K562 (cell line): ENCODE measurements around the gene ARHGAP10. TPM values are rescaled to one million over a fixed set of nuclear protein-coding genes. Genes with fewer than 3 reads are reported as not detected.

Experiments
- ATAC-seq: fragments of 200-7000 bp; cut with Tn5 transposase; 3 replicates; pipeline ENCODE4 v1.9.1; 2020; ENCODE audit warnings: moderate library complexity
- BruUV-seq: library from RNA; stranded (reverse); fragments of 400-500 nt; replicated peaks from 2 replicates; lab custom pipeline; 2021; lab: Mats Ljungman, UMichigan
- CTCF ChIA-PET: fragments of 300-600 bp; formaldehyde crosslinking; extraction: SDS; loops from one replicate; lab custom pipeline; 2021; ENCODE audit warnings: low intra/inter-chr PET ratio; lab: Yijun Ruan, JAX
- POLR2A ChIA-PET: fragments of 300-600, 350-650 bp; sonication (Branson Sonifier 250); formaldehyde crosslinking; extraction: SDS; loops from one replicate; lab custom pipeline; 2021; ENCODE audit warnings: antibody characterized with exemption, inconsistent platforms; lab: Yijun Ruan, JAX
- DNase-seq, 4 experiments: peaks; one replicate each; pipeline versions ENCODE4 v3.0.0 to v3.0.0-alpha.2; 2011 to 2018; ENCODE audit warnings: low spot score in 3 of 4, mixed read lengths in 3 of 4; ENCODE audit errors: extremely low read depth in 1 of 4
- FAIRE-seq: peaks from 2 replicates; lab custom pipeline; 2011; peaks lifted over from hg19 to GRCh38; lab: Jason Lieb, UNC
- H2AFZ ChIP-seq: 2 replicates; pipeline ENCODE4 v1.6.0; 2011; ENCODE audit warnings: low read depth, low read length, control low read depth, inconsistent platforms
- H3K27ac ChIP-seq: fragments of 200-600 bp; 3 replicates; pipeline ENCODE4 v1.8.0; 2011; ENCODE audit warnings: low read depth, mild to moderate bottlenecking, control low read depth, inconsistent platforms, low read length, moderate library complexity, mixed read lengths; ENCODE audit errors: extremely low read depth
- H3K27me3 ChIP-seq, 2 experiments: fragments of 300-600 bp in 1 of 2; 2 replicates in 1 of 2; 3 replicates in 1 of 2; pipeline versions ENCODE4 v1.6.0 to v1.8.0; 2011; ENCODE audit warnings: inconsistent platforms in 2 of 2, low read length in 2 of 2, mild to moderate bottlenecking in 1 of 2, mixed read lengths in 1 of 2, moderate library complexity in 1 of 2; ENCODE audit not compliant: control insufficient read depth in 2 of 2, insufficient read depth in 2 of 2
- H3K36me3 ChIP-seq: fragments of 300-600 bp; 3 replicates; pipeline ENCODE4 v1.8.0; 2011; ENCODE audit warnings: mild to moderate bottlenecking, low read length, inconsistent platforms; ENCODE audit not compliant: control insufficient read depth, insufficient read depth
- H3K4me1 ChIP-seq, 2 experiments: fragments of 200-600 bp in 1 of 2; replicated peaks in 1 of 2; 2 replicates in 1 of 2; 3 replicates in 1 of 2; pipeline versions ENCODE4 v1.5.1 to v1.8.0; 2011; ENCODE audit warnings: inconsistent platforms in 2 of 2, low read length in 2 of 2, mild to moderate bottlenecking in 1 of 2, mixed read lengths in 1 of 2, moderate library complexity in 1 of 2; ENCODE audit not compliant: control insufficient read depth in 2 of 2, insufficient read depth in 2 of 2
- H3K4me2 ChIP-seq: 2 replicates; pipeline ENCODE4 v1.6.1; 2011; ENCODE audit warnings: low read length, control low read depth, inconsistent platforms, mixed read lengths; ENCODE audit not compliant: insufficient read depth
- H3K4me3 ChIP-seq: fragments of 200-600 bp; sonication (generic), shearing (Covaris generic); 2 replicates; pipeline ENCODE4 v1.5.1; 2016; ENCODE audit warnings: control low read depth, inconsistent platforms
- H3K79me2 ChIP-seq: fragments of 200-600 bp; 3 replicates; pipeline ENCODE4 v1.8.0; 2011; ENCODE audit warnings: low read length, inconsistent platforms; ENCODE audit not compliant: control insufficient read depth, insufficient read depth
- H3K9ac ChIP-seq, 2 experiments: 2 replicates each; pipeline versions ENCODE4 v1.6.0 to v1.6.1; 2011; ENCODE audit warnings: low read depth in 2 of 2, low read length in 2 of 2, control low read depth in 1 of 2, inconsistent platforms in 1 of 2, mild to moderate bottlenecking in 1 of 2, mixed read lengths in 1 of 2; ENCODE audit not compliant: insufficient read depth in 1 of 2
- H3K9me1 ChIP-seq: one replicate; pipeline ENCODE4 v1.6.0; 2011; ENCODE audit warnings: inconsistent platforms, mild to moderate bottlenecking, low read length, moderate library complexity; ENCODE audit not compliant: control insufficient read depth, insufficient read depth
- H3K9me3 ChIP-seq: replicated peaks from 2 replicates; pipeline ENCODE4 v1.5.1; 2011; ENCODE audit warnings: low read depth, low read length, inconsistent platforms; ENCODE audit not compliant: control insufficient read depth, insufficient read depth
- H4K20me1 ChIP-seq: replicated peaks from 2 replicates; pipeline ENCODE4 v1.6.1; 2011; ENCODE audit warnings: low read length, inconsistent platforms, mixed read lengths; ENCODE audit not compliant: control insufficient read depth, insufficient read depth
- C11orf30 ChIP-seq: fragments of 450-650 bp; IDR thresholded peaks from 2 replicates; pipeline ENCODE4 v1.6.1; 2016; ENCODE audit warnings: low read depth, mild to moderate bottlenecking
- CBX1 ChIP-seq: sonication (generic); IDR thresholded peaks from 2 replicates; pipeline ENCODE4 v1.6.1; 2016; ENCODE audit warnings: antibody characterized with exemption, low read depth, mild to moderate bottlenecking
- CBX2 ChIP-seq: fragments of 200-600 bp; sonication (generic); IDR thresholded peaks from one replicate; pipeline ENCODE4 v1.6.1; 2012; ENCODE audit warnings: mild to moderate bottlenecking, low read length, inconsistent platforms; ENCODE audit not compliant: insufficient read depth, poor library complexity, severe bottlenecking
- CTBP1 ChIP-seq: fragments of 450-650 bp; IDR thresholded peaks from 2 replicates; pipeline ENCODE4 v1.6.1; 2016; ENCODE audit warnings: borderline replicate concordance
- EZH2 ChIP-seq: IDR thresholded peaks from 2 replicates; pipeline ENCODE4 v1.6.1; 2012; ENCODE audit warnings: low read depth, mild to moderate bottlenecking, inconsistent platforms, low read length, borderline replicate concordance
- FOXA1 ChIP-seq: fragments of 450-650 bp; IDR thresholded peaks from 2 replicates; pipeline ENCODE4 v1.6.1; 2016; ENCODE audit warnings: mild to moderate bottlenecking, borderline replicate concordance
- GABPA ChIP-seq: fragments of 200-800 bp; sonication (Bioruptor generic); conservative IDR thresholded peaks from 2 replicates; pipeline ENCODE4 v1.6.1; 2016; ENCODE audit warnings: low read depth, missing genetic modification characterization, missing compliant biosample characterization
- L3MBTL2 ChIP-seq: fragments of 450-650 bp; IDR thresholded peaks from 2 replicates; pipeline ENCODE4 v1.6.1; 2016; ENCODE audit warnings: mild to moderate bottlenecking, moderate library complexity
- RBM22 ChIP-seq: fragments of 200-400 bp; formaldehyde crosslinking; IDR thresholded peaks from 2 replicates; pipeline ENCODE4 v1.6.1; 2018; ENCODE audit warnings: low read length, low read depth; ENCODE audit not compliant: poor library complexity, severe bottlenecking
- SMAD3 ChIP-seq: fragments of 450-650 bp; formaldehyde crosslinking; conservative IDR thresholded peaks from 2 replicates; pipeline ENCODE4 v1.4.0; 2020; ENCODE audit warnings: mild to moderate bottlenecking
- SMARCA4 ChIP-seq: fragments of 450-650 bp; IDR thresholded peaks from 2 replicates; pipeline ENCODE4 v1.6.1; 2016
- SRSF1 ChIP-seq: fragments of 200-400 bp; formaldehyde crosslinking; IDR thresholded peaks from 2 replicates; pipeline ENCODE4 v1.6.1; 2017; ENCODE audit warnings: mild to moderate bottlenecking, low read depth, low read length, moderate library complexity
- WGBS: fragments of 100-300 bp; shearing (Covaris generic); methylation state at CpG from one replicate; pipeline ENCODE4 v1.1.6; 2016; ENCODE audit warnings: low coverage, mixed read lengths; ENCODE audit not compliant: insufficient coverage; ENCODE audit errors: missing lambda C conversion rate; 5-methylcytosine and 5-hydroxymethylcytosine counted together
- in situ Hi-C: fragments of 300-500 bp; cut with MboI; formaldehyde crosslinking; loops from 4 replicates; pipeline ENCODE4 v1.15.0; 2018; ENCODE audit warnings: inconsistent platforms, mixed read lengths
- intact Hi-C: fragments of 100-400 bp; cut with micrococcal nuclease; formaldehyde crosslinking; loops from 2 replicates; pipeline ENCODE4 v1.14.2; 2022
- polyA plus RNA-seq, 8 experiments: library from polyadenylated mRNA; depleted of rRNA in 4 of 8; stranded (reverse) in 5 of 8; unstranded in 3 of 8; fragments of >200 nt; fragmentation: Nextera tagmentation in 2 of 8; fragmentation: Illumina TruSeq in 1 of 8; extraction: Ambion mirVana in 2 of 8; extraction: Trizol in 1 of 8; gene quantifications; 2 replicates each; pipeline versions ENCODE4 v1.2.1 to v1.2.3, GENCODE V29; 2011 to 2014; ENCODE audit warnings: inconsistent platforms in 1 of 8, missing spikeins in 1 of 8
- total RNA-seq, 7 experiments: library from RNA; depleted of rRNA in 6 of 7; stranded (reverse); fragments of >200 nt in 6 of 7; fragmentation: Illumina TruSeq in 2 of 7; extraction: Trizol in 2 of 7; gene quantifications; 2 replicates each; pipeline versions ENCODE4 v1.2.1 to v1.2.3, GENCODE V29; 2011 to 2021; ENCODE audit warnings: low replicate concordance in 1 of 7
- TF ChIP-seq, protein P1 (sequence below): sonication (generic); formaldehyde crosslinking; IDR thresholded peaks from 2 replicates; pipeline ENCODE4 v1.8.0; 2023; ENCODE audit warnings: missing genetic modification reagents, mild to moderate bottlenecking, borderline replicate concordance

ARHGAP10 gene
- total and polyA plus RNA-seq, 9 of the 15 experiments (the other 6 are each of a cell fraction or from before 2014, with no cell fraction given): 0.03 to 0.22 (median 0.06) TPM; not detected in 3

DNA sequence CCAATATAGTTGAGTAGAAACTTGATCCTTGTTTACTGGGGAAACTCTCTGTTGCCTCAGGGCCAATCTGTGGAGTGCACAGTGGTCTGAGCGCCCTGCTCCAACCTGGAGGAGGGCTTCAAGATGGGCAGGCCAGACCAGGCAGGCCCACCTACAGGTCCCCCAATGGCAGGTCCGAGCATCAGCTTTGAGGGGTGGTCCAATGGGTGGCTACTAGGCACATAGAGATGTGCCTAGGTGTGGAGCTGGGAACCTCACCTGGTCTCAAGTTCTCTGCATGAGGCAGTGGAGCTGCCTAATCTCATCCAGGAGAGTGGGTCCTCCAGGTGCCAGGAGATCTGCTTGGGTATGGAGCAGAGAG lies 252.9 kb downstream of the ARHGAP10 start:
- no peak for FAIRE-seq
- in situ Hi-C loops (no loop called here), intact Hi-C loops (loop anchor here (5.0 kb wide), 2 partner anchors 1278 to 1913 kb away; no protein-coding TSS in a partner anchor)
- H3K4me3 ChIP-seq: no peak overlapping the region
- H3K9ac ChIP-seq: no peak overlapping the region
- H3K27me3 ChIP-seq: no peaks in the 10 kb centered on the region
- H3K9me3 ChIP-seq: no peaks in the 10 kb centered on the region
- 5% methylated on average over 2 of the region's 2 CpGs for WGBS
- no peak overlapping the region for H3K27ac ChIP-seq
- ATAC-seq: no peak
- ChIA-PET CTCF (no interaction called here), POLR2A (no interaction called here)
- no peaks in the 10 kb centered on the region for H3K79me2 ChIP-seq
- H3K4me2 ChIP-seq: no peak overlapping the region
- no peaks in the 10 kb centered on the region for H3K9me1 ChIP-seq
- H3K4me1 ChIP-seq: no peaks in the 10 kb centered on the region
- H2AFZ ChIP-seq: no peak overlapping the region
- no TSS peak for BruUV-seq
- no peaks in the 10 kb centered on the region for H4K20me1 ChIP-seq
- DNase-seq: no peak
- H3K36me3 ChIP-seq: no peaks in the 10 kb centered on the region
- no peak for TF ChIP-seq SMAD3 (CRISPR knock-in tag)
- no peak for TF ChIP-seq EZH2
- no peak for TF ChIP-seq L3MBTL2
- no peak for TF ChIP-seq SRSF1
- TF ChIP-seq CBX2: no peak
- TF ChIP-seq CBX1: no peak
- no peak for TF ChIP-seq SMARCA4
- TF ChIP-seq CTBP1: no peak
- TF ChIP-seq GABPA: no peak
- TF ChIP-seq C11orf30: no peak
- TF ChIP-seq FOXA1: no peak
- TF ChIP-seq RBM22: no peak
- TF ChIP-seq, protein P1, sequence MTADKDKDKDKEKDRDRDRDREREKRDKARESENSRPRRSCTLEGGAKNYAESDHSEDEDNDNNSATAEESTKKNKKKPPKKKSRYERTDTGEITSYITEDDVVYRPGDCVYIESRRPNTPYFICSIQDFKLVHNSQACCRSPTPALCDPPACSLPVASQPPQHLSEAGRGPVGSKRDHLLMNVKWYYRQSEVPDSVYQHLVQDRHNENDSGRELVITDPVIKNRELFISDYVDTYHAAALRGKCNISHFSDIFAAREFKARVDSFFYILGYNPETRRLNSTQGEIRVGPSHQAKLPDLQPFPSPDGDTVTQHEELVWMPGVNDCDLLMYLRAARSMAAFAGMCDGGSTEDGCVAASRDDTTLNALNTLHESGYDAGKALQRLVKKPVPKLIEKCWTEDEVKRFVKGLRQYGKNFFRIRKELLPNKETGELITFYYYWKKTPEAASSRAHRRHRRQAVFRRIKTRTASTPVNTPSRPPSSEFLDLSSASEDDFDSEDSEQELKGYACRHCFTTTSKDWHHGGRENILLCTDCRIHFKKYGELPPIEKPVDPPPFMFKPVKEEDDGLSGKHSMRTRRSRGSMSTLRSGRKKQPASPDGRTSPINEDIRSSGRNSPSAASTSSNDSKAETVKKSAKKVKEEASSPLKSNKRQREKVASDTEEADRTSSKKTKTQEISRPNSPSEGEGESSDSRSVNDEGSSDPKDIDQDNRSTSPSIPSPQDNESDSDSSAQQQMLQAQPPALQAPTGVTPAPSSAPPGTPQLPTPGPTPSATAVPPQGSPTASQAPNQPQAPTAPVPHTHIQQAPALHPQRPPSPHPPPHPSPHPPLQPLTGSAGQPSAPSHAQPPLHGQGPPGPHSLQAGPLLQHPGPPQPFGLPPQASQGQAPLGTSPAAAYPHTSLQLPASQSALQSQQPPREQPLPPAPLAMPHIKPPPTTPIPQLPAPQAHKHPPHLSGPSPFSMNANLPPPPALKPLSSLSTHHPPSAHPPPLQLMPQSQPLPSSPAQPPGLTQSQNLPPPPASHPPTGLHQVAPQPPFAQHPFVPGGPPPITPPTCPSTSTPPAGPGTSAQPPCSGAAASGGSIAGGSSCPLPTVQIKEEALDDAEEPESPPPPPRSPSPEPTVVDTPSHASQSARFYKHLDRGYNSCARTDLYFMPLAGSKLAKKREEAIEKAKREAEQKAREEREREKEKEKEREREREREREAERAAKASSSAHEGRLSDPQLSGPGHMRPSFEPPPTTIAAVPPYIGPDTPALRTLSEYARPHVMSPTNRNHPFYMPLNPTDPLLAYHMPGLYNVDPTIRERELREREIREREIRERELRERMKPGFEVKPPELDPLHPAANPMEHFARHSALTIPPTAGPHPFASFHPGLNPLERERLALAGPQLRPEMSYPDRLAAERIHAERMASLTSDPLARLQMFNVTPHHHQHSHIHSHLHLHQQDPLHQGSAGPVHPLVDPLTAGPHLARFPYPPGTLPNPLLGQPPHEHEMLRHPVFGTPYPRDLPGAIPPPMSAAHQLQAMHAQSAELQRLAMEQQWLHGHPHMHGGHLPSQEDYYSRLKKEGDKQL: no peak
